ENCODE results near the gene WASF3. TPM values are rescaled to one million over a fixed set of nuclear protein-coding genes. Genes with fewer than 3 reads are reported as not detected.

Gene WASF3
- total RNA-seq, 1 experiment from 2014 or later: 2.6 TPM

GRCh38 chr13:26678796-26679195 is 121.3 kb downstream of the WASF3 start:
- no peak overlapping the region for H2AFZ ChIP-seq (ENCODE audit: low read length)
- POLR2A ChIA-PET (ENCODE audit: unreplicated experiment): no interaction called here

GRCh38 chr13:26679411-26680122 is 122.1 kb downstream of the WASF3 start:
- Histone ChIP-seq H3K27me3 (ENCODE audit: low read length) (no peaks in the 10 kb centered on the region), H3K4me1 (ENCODE audit: insufficient read depth, low read length) (no peaks in the 10 kb centered on the region), H3F3A (ENCODE audit: low read length, unreplicated experiment) (no peaks in the 10 kb centered on the region), H3K9me2 (replicated peaks; ENCODE audit: low read length) (no peaks in the 10 kb centered on the region), H3K4me2 (ENCODE audit: low read length) (no peak overlapping the region), H3K4me3 (ENCODE audit: low read length) (no peak overlapping the region), H3K9me3 (ENCODE audit: low read length) (no peaks in the 10 kb centered on the region), H3K36me3 (ENCODE audit: low read depth, low read length) (no peaks in the 10 kb centered on the region), H3K27ac (ENCODE audit: low read length) (no peak overlapping the region), H3K79me2 (ENCODE audit: low read length) (no peaks in the 10 kb centered on the region), H4K20me1 (ENCODE audit: low read length) (no peaks in the 10 kb centered on the region), H2AFZ (ENCODE audit: low read length) (no peak overlapping the region), H3K9ac (ENCODE audit: low read length) (no peak overlapping the region)
- TF ChIP-seq CTCF (conservative IDR thresholded peaks at IDR 0.05; ENCODE audit: low read depth, low read length): no peak
- no peak for TF ChIP-seq EZH2 (IDR thresholded peaks at IDR 0.05; ENCODE audit: low read length, unreplicated experiment)
- no peak for TF ChIP-seq EZH2phosphoT487 (IDR thresholded peaks at IDR 0.05; ENCODE audit: borderline replicate concordance, low read length)
- DNase-seq (peak; percentile 10), ATAC-seq (no peak; the same call in 1 of the 2 replicates)
- intact Hi-C loops (cut with micrococcal nuclease): no loop called here
- BruUV-seq (replicated peaks): no TSS peak
- ChIA-PET CTCF (no interaction called here), POLR2A (ENCODE audit: unreplicated experiment) (no interaction called here)

More at GRCh38 chr13:26678796-26679195, 121.3 kb downstream of the WASF3 start:
- TF ChIP-seq EZH2phosphoT487 (IDR thresholded peaks at IDR 0.05; ENCODE audit: borderline replicate concordance, low read length) (no peak), EZH2 (IDR thresholded peaks at IDR 0.05; ENCODE audit: low read length, unreplicated experiment) (no peak), CTCF (conservative IDR thresholded peaks at IDR 0.05; ENCODE audit: low read depth, low read length) (no peak)
- no peaks in the 10 kb centered on the region for H3K9me2 ChIP-seq (replicated peaks; ENCODE audit: low read length)
- CTCF ChIA-PET: no interaction called here
- H3K36me3 ChIP-seq (ENCODE audit: low read depth, low read length): no peaks in the 10 kb centered on the region
- no peaks in the 10 kb centered on the region for H3K79me2 ChIP-seq (ENCODE audit: low read length)
- ATAC-seq: no peak
- no peak overlapping the region for H3K4me3 ChIP-seq (ENCODE audit: low read length)
- H3K4me1 ChIP-seq (ENCODE audit: insufficient read depth, low read length): no peaks in the 10 kb centered on the region
- no TSS peak for BruUV-seq (replicated peaks)
- no peaks in the 10 kb centered on the region for H3K27me3 ChIP-seq (ENCODE audit: low read length)
- H3K4me2 ChIP-seq (ENCODE audit: low read length): no peak overlapping the region
- no peak for DNase-seq
- H3F3A ChIP-seq (ENCODE audit: low read length, unreplicated experiment): no peaks in the 10 kb centered on the region
- H3K27ac ChIP-seq (ENCODE audit: low read length): no peak overlapping the region
- no peaks in the 10 kb centered on the region for H3K9me3 ChIP-seq (ENCODE audit: low read length)
- no peaks in the 10 kb centered on the region for H4K20me1 ChIP-seq (ENCODE audit: low read length)
- no peak overlapping the region for H3K9ac ChIP-seq (ENCODE audit: low read length)
- intact Hi-C loops (cut with micrococcal nuclease): no loop called here

GRCh38 chr13:26680123-26680450 is 122.6 kb downstream of the WASF3 start:
- Histone ChIP-seq H3K9me3 (ENCODE audit: low read length) (no peaks in the 10 kb centered on the region), H3K4me1 (ENCODE audit: insufficient read depth, low read length) (no peaks in the 10 kb centered on the region), H3K27ac (ENCODE audit: low read length) (no peak overlapping the region), H3F3A (ENCODE audit: low read length, unreplicated experiment) (no peaks in the 10 kb centered on the region), H4K20me1 (ENCODE audit: low read length) (no peaks in the 10 kb centered on the region), H3K4me2 (ENCODE audit: low read length) (no peak overlapping the region), H3K4me3 (ENCODE audit: low read length) (no peak overlapping the region), H3K79me2 (ENCODE audit: low read length) (no peaks in the 10 kb centered on the region), H3K9me2 (replicated peaks; ENCODE audit: low read length) (no peaks in the 10 kb centered on the region), H3K27me3 (ENCODE audit: low read length) (no peaks in the 10 kb centered on the region), H3K9ac (ENCODE audit: low read length) (no peak overlapping the region), H3K36me3 (ENCODE audit: low read depth, low read length) (no peaks in the 10 kb centered on the region), H2AFZ (ENCODE audit: low read length) (no peak overlapping the region)
- intact Hi-C loops (cut with micrococcal nuclease): no loop called here
- POLR2A ChIA-PET (ENCODE audit: unreplicated experiment): no interaction called here
- ATAC-seq (no peak), DNase-seq (no peak)
- no peak for TF ChIP-seq EZH2 (IDR thresholded peaks at IDR 0.05; ENCODE audit: low read length, unreplicated experiment)
- BruUV-seq (replicated peaks): no TSS peak
- CTCF ChIA-PET: no interaction called here

All from PC-3 (cell line).